ENCODE measurements around the gene TRIM60.

GRCh38 chr4:165052627-165053026 lies 20.8 kb downstream of the TRIM60 start:
- TF ChIP-seq, protein P1, sequence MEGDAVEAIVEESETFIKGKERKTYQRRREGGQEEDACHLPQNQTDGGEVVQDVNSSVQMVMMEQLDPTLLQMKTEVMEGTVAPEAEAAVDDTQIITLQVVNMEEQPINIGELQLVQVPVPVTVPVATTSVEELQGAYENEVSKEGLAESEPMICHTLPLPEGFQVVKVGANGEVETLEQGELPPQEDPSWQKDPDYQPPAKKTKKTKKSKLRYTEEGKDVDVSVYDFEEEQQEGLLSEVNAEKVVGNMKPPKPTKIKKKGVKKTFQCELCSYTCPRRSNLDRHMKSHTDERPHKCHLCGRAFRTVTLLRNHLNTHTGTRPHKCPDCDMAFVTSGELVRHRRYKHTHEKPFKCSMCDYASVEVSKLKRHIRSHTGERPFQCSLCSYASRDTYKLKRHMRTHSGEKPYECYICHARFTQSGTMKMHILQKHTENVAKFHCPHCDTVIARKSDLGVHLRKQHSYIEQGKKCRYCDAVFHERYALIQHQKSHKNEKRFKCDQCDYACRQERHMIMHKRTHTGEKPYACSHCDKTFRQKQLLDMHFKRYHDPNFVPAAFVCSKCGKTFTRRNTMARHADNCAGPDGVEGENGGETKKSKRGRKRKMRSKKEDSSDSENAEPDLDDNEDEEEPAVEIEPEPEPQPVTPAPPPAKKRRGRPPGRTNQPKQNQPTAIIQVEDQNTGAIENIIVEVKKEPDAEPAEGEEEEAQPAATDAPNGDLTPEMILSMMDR (IDR thresholded peaks at IDR 0.05; ENCODE audit: insufficient read depth, low read length): no peak
- TF ChIP-seq REST (IDR thresholded peaks at IDR 0.05; ENCODE audit: insufficient replicate concordance, low read depth): no peak
- no peak for TF ChIP-seq SPI1 (IDR thresholded peaks at IDR 0.05; ENCODE audit: borderline replicate concordance, low read depth)
- TF ChIP-seq POLR2AphosphoS5 (IDR thresholded peaks at IDR 0.05; ENCODE audit: low read depth): no peak

All from HL-60 (cell line).